ENCODE data around the gene GALNT13. TPM values are rescaled to one million over a fixed set of nuclear protein-coding genes. Genes with fewer than 3 reads are reported as not detected.

GALNT13 gene
- polyA plus RNA-seq, 2 of the 4 experiments (the other 2 are of a cell fraction): 12.1 to 15.6 TPM

DNA sequence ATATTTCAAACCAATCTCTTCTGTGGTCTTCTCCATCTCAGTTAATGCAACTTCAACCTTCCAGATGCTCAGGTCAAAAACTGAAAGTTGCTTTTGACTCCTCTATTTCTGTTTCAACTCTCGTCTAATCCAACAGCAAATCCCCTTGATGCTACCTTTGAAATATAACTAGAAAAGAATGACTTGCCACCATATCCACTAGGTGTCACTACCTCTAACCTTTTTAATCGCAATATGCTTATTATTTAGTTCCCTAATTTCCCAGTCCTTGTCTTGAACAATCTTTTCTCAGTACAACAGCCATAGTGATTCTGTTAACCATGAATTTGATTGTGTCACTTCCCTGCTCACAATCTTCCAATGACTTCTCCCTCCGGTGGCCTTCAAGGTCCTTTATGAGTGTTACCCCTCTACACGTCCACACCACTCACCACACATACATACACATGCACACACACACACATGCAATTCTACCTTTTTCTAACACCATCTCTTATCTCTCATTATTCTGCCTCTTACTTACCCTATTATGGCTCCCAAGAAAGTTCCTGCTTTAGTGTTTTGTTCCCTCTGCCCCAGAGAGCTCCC, 581.3 kb downstream of the GALNT13 start:
- Histone ChIP-seq H3K9me3 (no peaks in the 10 kb centered on the region), H3K4me2 (no peak overlapping the region), H3K27ac (no peak overlapping the region), H3K4me1 (peaks cover 34% of the 10 kb centered on the region), H3K4me3 (no peak overlapping the region)
- DNase-seq (ENCODE audit: low read depth in 1 of 2, low spot score in 1 of 2): peak in 1 of 2 experiments; percentile 33
- WGBS (ENCODE audit: missing lambda C conversion rate): 90% methylated on average over 4 of the region's 4 CpGs
- TF ChIP-seq, protein P1, sequence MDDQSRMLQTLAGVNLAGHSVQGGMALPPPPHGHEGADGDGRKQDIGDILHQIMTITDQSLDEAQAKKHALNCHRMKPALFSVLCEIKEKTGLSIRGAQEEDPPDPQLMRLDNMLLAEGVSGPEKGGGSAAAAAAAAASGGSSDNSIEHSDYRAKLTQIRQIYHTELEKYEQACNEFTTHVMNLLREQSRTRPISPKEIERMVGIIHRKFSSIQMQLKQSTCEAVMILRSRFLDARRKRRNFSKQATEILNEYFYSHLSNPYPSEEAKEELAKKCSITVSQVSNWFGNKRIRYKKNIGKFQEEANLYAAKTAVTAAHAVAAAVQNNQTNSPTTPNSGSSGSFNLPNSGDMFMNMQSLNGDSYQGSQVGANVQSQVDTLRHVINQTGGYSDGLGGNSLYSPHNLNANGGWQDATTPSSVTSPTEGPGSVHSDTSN (IDR thresholded peaks at IDR 0.05): no peak
- TF ChIP-seq, protein P2, sequence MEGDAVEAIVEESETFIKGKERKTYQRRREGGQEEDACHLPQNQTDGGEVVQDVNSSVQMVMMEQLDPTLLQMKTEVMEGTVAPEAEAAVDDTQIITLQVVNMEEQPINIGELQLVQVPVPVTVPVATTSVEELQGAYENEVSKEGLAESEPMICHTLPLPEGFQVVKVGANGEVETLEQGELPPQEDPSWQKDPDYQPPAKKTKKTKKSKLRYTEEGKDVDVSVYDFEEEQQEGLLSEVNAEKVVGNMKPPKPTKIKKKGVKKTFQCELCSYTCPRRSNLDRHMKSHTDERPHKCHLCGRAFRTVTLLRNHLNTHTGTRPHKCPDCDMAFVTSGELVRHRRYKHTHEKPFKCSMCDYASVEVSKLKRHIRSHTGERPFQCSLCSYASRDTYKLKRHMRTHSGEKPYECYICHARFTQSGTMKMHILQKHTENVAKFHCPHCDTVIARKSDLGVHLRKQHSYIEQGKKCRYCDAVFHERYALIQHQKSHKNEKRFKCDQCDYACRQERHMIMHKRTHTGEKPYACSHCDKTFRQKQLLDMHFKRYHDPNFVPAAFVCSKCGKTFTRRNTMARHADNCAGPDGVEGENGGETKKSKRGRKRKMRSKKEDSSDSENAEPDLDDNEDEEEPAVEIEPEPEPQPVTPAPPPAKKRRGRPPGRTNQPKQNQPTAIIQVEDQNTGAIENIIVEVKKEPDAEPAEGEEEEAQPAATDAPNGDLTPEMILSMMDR (IDR thresholded peaks at IDR 0.05): peak; percentile 42
- peak in 1 of 2 experiments; percentile 21; a peak in 2 of 5 replicates for TF ChIP-seq RAD21 (conservative IDR thresholded peaks at IDR 0.05 in 1 of 2, IDR thresholded peaks at IDR 0.05 in 1 of 2)
- no peak for TF ChIP-seq JUNB (IDR thresholded peaks at IDR 0.05)
- ChIA-PET POLR2A (no interaction called here), CTCF (interaction anchor here (0.6 to 1.6 kb wide), 2 partner anchors 8 to 166 kb away, joined by 3 to 6 read pairs; no protein-coding TSS in a partner anchor)
- no peak for FAIRE-seq
- peak in 1 of 2 experiments; percentile 54; a peak in 2 of 6 replicates for ATAC-seq

DNA sequence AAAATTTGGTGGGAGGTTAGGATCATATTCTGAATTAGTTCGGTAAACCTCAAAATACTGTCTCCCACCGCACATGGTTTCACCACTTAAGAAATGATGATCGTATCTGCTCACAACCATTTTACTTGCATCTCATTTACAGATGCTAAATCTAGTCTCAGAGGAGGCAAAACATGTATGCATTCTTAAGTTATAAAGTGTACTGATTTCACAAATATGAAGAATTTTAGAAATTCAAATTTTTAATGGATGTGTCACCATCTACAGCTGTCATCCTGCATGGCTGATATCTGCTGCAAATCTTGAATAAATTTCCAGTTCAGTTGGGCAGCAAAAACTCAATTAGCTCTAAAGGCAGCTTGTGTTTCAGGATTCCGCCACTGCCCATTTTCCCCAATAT, 583.4 kb downstream of the GALNT13 start:
- ChIA-PET POLR2A (no interaction called here), CTCF (no interaction called here)
- no peaks in the 10 kb centered on the region for H3K9me3 ChIP-seq
- no peak overlapping the region for H3K27ac ChIP-seq
- DNase-seq (ENCODE audit: low read depth in 1 of 2, low spot score in 1 of 2): no peak
- H3K4me2 ChIP-seq: 0 out of 3 replicates have a peak overlapping the region, but pooled peaks have one; percentile 13
- peaks cover 13% of the 10 kb centered on the region; the same call in 2 of the 3 replicates for H3K4me1 ChIP-seq
- FAIRE-seq: no peak
- no peak for ATAC-seq
- TF ChIP-seq, protein P2 (IDR thresholded peaks at IDR 0.05): no peak
- no peak for TF ChIP-seq ZC3H11A (IDR thresholded peaks at IDR 0.05)
- TF ChIP-seq KDM1A (IDR thresholded peaks at IDR 0.05; ENCODE audit: low read depth): no peak
- TF ChIP-seq JUNB (IDR thresholded peaks at IDR 0.05): no peak
- TF ChIP-seq MAZ (IDR thresholded peaks at IDR 0.05; ENCODE audit: borderline replicate concordance, low read depth, low read length): no peak
- no peak for TF ChIP-seq POLR2AphosphoS2 (conservative IDR thresholded peaks at IDR 0.05; ENCODE audit: low read length)
- TF ChIP-seq RCOR1 (IDR thresholded peaks at IDR 0.05; ENCODE audit: low read depth, low read length): no peak
- no peak for TF ChIP-seq HEYL (CRISPR knock-in tag; IDR thresholded peaks at IDR 0.05)
- no peak for TF ChIP-seq JUN (IDR thresholded peaks at IDR 0.05)
- whole genome bisulfite sequencing (ENCODE audit: missing lambda C conversion rate): 91% methylated on average over 4 of the region's 4 CpGs
- no peak overlapping the region for H3K4me3 ChIP-seq

DNA sequence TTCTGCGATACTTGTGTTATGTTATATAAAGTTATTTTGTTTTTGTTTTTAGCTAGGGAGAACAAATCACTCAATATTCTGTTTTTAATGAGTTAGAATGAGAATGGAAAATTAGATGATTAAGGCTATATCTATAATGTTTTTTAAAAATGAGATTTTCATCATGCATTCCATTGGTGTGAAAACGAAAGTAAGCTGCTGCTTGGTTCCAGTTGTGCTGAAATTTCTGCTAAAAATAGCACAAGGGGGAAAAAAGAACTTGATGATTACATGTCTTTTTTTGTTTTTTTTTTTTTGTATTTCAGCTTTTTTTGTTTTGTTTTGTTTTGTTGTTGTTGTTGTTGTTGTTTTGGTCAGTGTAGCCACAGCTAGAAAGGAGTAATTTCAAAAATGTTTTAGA, 584.1 kb downstream of the GALNT13 start:
- FAIRE-seq: no peak
- H3K27ac ChIP-seq: no peak overlapping the region
- DNase-seq (ENCODE audit: low read depth in 1 of 2, low spot score in 1 of 2): no peak
- H3K9me3 ChIP-seq: no peaks in the 10 kb centered on the region
- 0 out of 3 replicates have a peak overlapping the region, but pooled peaks have one; percentile 13 for H3K4me2 ChIP-seq
- ATAC-seq: no peak
- ChIA-PET CTCF (interaction anchor here (0.6 kb wide), 1 partner anchor 1410 kb away, joined by 3 read pairs; no protein-coding TSS in a partner anchor), POLR2A (interaction anchor here (0.7 kb wide), 1 partner anchor 1945 kb away, joined by 10 read pairs; no protein-coding TSS in a partner anchor)
- H3K4me3 ChIP-seq: no peak overlapping the region
- 0 out of 3 replicates have a peak, but pooled peaks cover 7% of the 10 kb centered on the region for H3K4me1 ChIP-seq
- no peak for TF ChIP-seq RFX5 (IDR thresholded peaks at IDR 0.05)
- no peak for TF ChIP-seq ELK1 (IDR thresholded peaks at IDR 0.05; ENCODE audit: low read depth, low read length)
- no peak for TF ChIP-seq CBX2 (IDR thresholded peaks at IDR 0.05; ENCODE audit: borderline replicate concordance, low read depth)
- no peak for TF ChIP-seq RNF2 (IDR thresholded peaks at IDR 0.05; ENCODE audit: borderline replicate concordance, low read depth)
- no peak for TF ChIP-seq CHD4 (IDR thresholded peaks at IDR 0.05; ENCODE audit: borderline replicate concordance)
- TF ChIP-seq HOXB13 (CRISPR knock-in tag; IDR thresholded peaks at IDR 0.05; ENCODE audit: low read depth): no peak
- 72% methylated on average over 2 of the region's 2 CpGs for WGBS (ENCODE audit: missing lambda C conversion rate)
